DMS 273 (cell line): Measurements from ENCODE around the gene LARGE2.

Source experiments
- DNase-seq: peaks from one replicate; lab custom pipeline; 2025; ENCODE audit not compliant: unreplicated experiment; lab: John Stamatoyannopoulos, UW

The LARGE2 gene

GRCh38 chr11:45913942-45914635, 8.4 kb upstream of the LARGE2 start:
- no peak for DNase-seq

GRCh38 chr11:45915446-45915845, 7.0 kb upstream of the LARGE2 start:
- no peak for DNase-seq

GRCh38 chr11:45917286-45917622, 5.2 kb upstream of the LARGE2 start:
- peak; percentile 34 for DNase-seq

- DNase-seq, result peak; percentile 98
Observed at GRCh38 chr11:45917623-45918330, 4.7 kb upstream of the LARGE2 start, which contains the start of gene PEX16. TSS of gene PEX16 (minus strand) at chr11:45917877. CDS start at chr11:45917811, 66 bp downstream.

GRCh38 chr11:45918331-45918941, 4.0 kb upstream of the LARGE2 start:
- DNase-seq, result peak; percentile 83

GRCh38 chr11:45918962-45919675, 3.3 kb upstream of the LARGE2 start:
- DNase-seq, result no peak

GRCh38 chr11:45919806-45920530, 2.5 kb upstream of the LARGE2 start:
- no peak for DNase-seq

GRCh38 chr11:45920531-45921477, 1.7 kb upstream of the LARGE2 start:
- DNase-seq, result no peak

- DNase-seq, result peak; percentile 39
Observed at GRCh38 chr11:45921561-45922424, 663 bp upstream of the LARGE2 start.

GRCh38 chr11:45924036-45924915, 1.8 kb downstream of the LARGE2 start:
- DNase-seq, result no peak

GRCh38 chr11:45924927-45925326, 2.5 kb downstream of the LARGE2 start:
- DNase-seq, result no peak

- no peak for DNase-seq
Observed at GRCh38 chr11:45925550-45925949, 3.1 kb downstream of the LARGE2 start.

- no peak for DNase-seq
Observed at GRCh38 chr11:45926001-45926401, 3.5 kb downstream of the LARGE2 start.

GRCh38 chr11:45926536-45927331, 4.3 kb downstream of the LARGE2 start:
- DNase-seq, result no peak

GRCh38 chr11:45927332-45927683, 4.9 kb downstream of the LARGE2 start:
- DNase-seq, result no peak

- no peak for DNase-seq
Observed at GRCh38 chr11:45927684-45928413, 5.4 kb downstream of the LARGE2 start.
